HepG2 (cell line): ENCODE results near the gene RBM47. TPM values are rescaled to one million over a fixed set of nuclear protein-coding genes. Genes with fewer than 3 reads are reported as not detected.

Source experiments
- ATAC-seq: fragments of 200-7000 bp; cut with Tn5 transposase; 3 replicates; pipeline ENCODE4 v1.9.1; 2020; ENCODE audit warnings: mild to moderate bottlenecking, moderate library complexity
- BruUV-seq: library from RNA; stranded (reverse); fragments of 400-500 nt; replicated peaks from 2 replicates; lab custom pipeline; 2021; lab: Mats Ljungman, UMichigan
- CTCF ChIA-PET: fragments of 300-600 bp; formaldehyde crosslinking; extraction: SDS; loops from one replicate; lab custom pipeline; 2021; ENCODE audit warnings: low total read pairs, inconsistent platforms, low intra/inter-chr PET ratio; lab: Yijun Ruan, JAX
- POLR2A ChIA-PET: fragments of 350-600 bp; sonication (Branson Sonifier 250); formaldehyde crosslinking; loops from one replicate; lab custom pipeline; 2020; ENCODE audit warnings: antibody characterized with exemption, inconsistent platforms; lab: Yijun Ruan, JAX
- DNase-seq: peaks from one replicate; pipeline ENCODE4 v3.0.0-alpha.2; 2015; ENCODE audit warnings: low spot score
- FAIRE-seq: peaks from 3 replicates; lab custom pipeline; 2011; peaks lifted over from hg19 to GRCh38; lab: Jason Lieb, UNC
- H2AFZ ChIP-seq: one replicate; pipeline ENCODE4 v1.6.1; 2011; ENCODE audit warnings: low read length, inconsistent platforms
- H3K27ac ChIP-seq: fragments of 300-600 bp; 3 replicates; pipeline ENCODE4 v1.8.0; 2011; ENCODE audit warnings: mixed run types, mild to moderate bottlenecking, mixed read lengths, low read length, inconsistent platforms; ENCODE audit not compliant: insufficient read depth; ENCODE audit errors: extremely low read length
- H3K27me3 ChIP-seq, 2 experiments: fragments of 200-600 bp in 1 of 2; 2 replicates in 1 of 2; 3 replicates in 1 of 2; pipeline versions ENCODE4 v1.6.0 to v1.8.0; 2011; ENCODE audit warnings: low read length in 2 of 2, mild to moderate bottlenecking in 2 of 2, moderate library complexity in 2 of 2, inconsistent platforms in 1 of 2; ENCODE audit not compliant: insufficient read depth in 2 of 2, control insufficient read depth in 1 of 2
- H3K36me3 ChIP-seq, 2 experiments: fragments of 200-600 bp in 1 of 2; replicated peaks in 1 of 2; 2 replicates in 1 of 2; 3 replicates in 1 of 2; pipeline versions ENCODE4 v1.5.1 to v1.8.0; 2011; ENCODE audit warnings: low read length in 2 of 2, inconsistent platforms in 1 of 2; ENCODE audit not compliant: insufficient read depth in 2 of 2, control insufficient read depth in 1 of 2
- H3K4me1 ChIP-seq: 2 replicates; pipeline ENCODE4 v1.5.1; 2012; ENCODE audit warnings: low read length, inconsistent platforms; ENCODE audit not compliant: insufficient read depth
- H3K4me2 ChIP-seq: 2 replicates; pipeline ENCODE4 v1.6.0; 2011; ENCODE audit warnings: low read depth, low read length, inconsistent platforms
- H3K4me3 ChIP-seq, 3 experiments: fragments of 200-600 bp in 1 of 3; sonication (generic), shearing (Covaris generic) in 1 of 3; replicated peaks in 1 of 3; 2 replicates each; pipeline ENCODE4 v1.5.1; 2011 to 2016; ENCODE audit warnings: low read length in 3 of 3, inconsistent platforms in 2 of 3, low read depth in 2 of 3, mild to moderate bottlenecking in 2 of 3, control low read depth in 1 of 3, mixed read lengths in 1 of 3; ENCODE audit not compliant: insufficient read depth in 1 of 3
- H3K79me2 ChIP-seq: one replicate; pipeline ENCODE4 v1.6.1; 2011; ENCODE audit warnings: low read length, inconsistent platforms; ENCODE audit not compliant: insufficient read depth
- H3K9ac ChIP-seq: 2 replicates; pipeline ENCODE4 v1.6.0; 2011; ENCODE audit warnings: mild to moderate bottlenecking, low read depth, low read length, inconsistent platforms; ENCODE audit not compliant: insufficient read depth
- H3K9me3 ChIP-seq: 2 replicates; pipeline ENCODE4 v1.5.1; 2012; ENCODE audit warnings: mild to moderate bottlenecking, low read length
- H4K20me1 ChIP-seq: 2 replicates; pipeline ENCODE4 v1.6.0; 2011; ENCODE audit warnings: inconsistent platforms, mild to moderate bottlenecking, low read length, moderate library complexity; ENCODE audit not compliant: insufficient read depth
- MNT ChIP-seq: fragments of 450-650 bp; IDR thresholded peaks from 2 replicates; pipeline ENCODE4 v1.6.1; 2016
- ZNF616 ChIP-seq: sonication (generic); formaldehyde crosslinking; IDR thresholded peaks from 2 replicates; pipeline ENCODE4 v1.5.0; 2020; ENCODE audit warnings: low read depth, mild to moderate bottlenecking, missing genetic modification reagents
- ZNF792 ChIP-seq: IDR thresholded peaks from 2 replicates; pipeline ENCODE4 v1.6.1; 2016
- ZNF879 ChIP-seq: sonication (generic); formaldehyde crosslinking; IDR thresholded peaks from 2 replicates; pipeline ENCODE4 v1.8.1; 2023; ENCODE audit warnings: missing genetic modification reagents
- ZUFSP ChIP-seq: sonication (generic); formaldehyde crosslinking; IDR thresholded peaks from 2 replicates; pipeline ENCODE4 v1.9.0; 2021; ENCODE audit warnings: missing genetic modification reagents, mild to moderate bottlenecking, borderline replicate concordance
- WGBS: methylation state at CpG from one replicate; pipeline ENCODE4 v1.1.6; 2017; ENCODE audit warnings: low lambda C conversion rate; 5-methylcytosine and 5-hydroxymethylcytosine counted together
- in situ Hi-C: cut with HindIII; loops from 2 replicates; pipeline ENCODE4 v1.10.0; 2017; ENCODE audit warnings: low pct_unique_long_range_greater_than_20kb; ENCODE audit not compliant: extremely low pct_ligation_motif_present
- intact Hi-C: fragments of 100-400 bp; cut with micrococcal nuclease; formaldehyde crosslinking; loops from one replicate; pipeline ENCODE4 v1.10.0; 2022; ENCODE audit not compliant: unreplicated experiment
- polyA plus RNA-seq, 8 experiments: library from polyadenylated mRNA; depleted of rRNA in 3 of 8; stranded (reverse) in 7 of 8; unstranded in 1 of 8; fragments of >200 nt; fragmentation: Illumina TruSeq in 4 of 8; extraction: Trizol in 4 of 8; gene quantifications; 2 replicates each; pipeline versions ENCODE4 v1.2.1 to v1.2.3, GENCODE V29; 2011 to 2016; ENCODE audit warnings: low read depth in 4 of 8, missing spikeins in 1 of 8, mixed read lengths in 1 of 8; ENCODE audit not compliant: insufficient read depth in 1 of 8
- total RNA-seq, 5 experiments: library from RNA; depleted of rRNA; stranded (reverse); fragments of >200 nt; fragmentation: Illumina TruSeq; extraction: Trizol; gene quantifications; 2 replicates each; pipeline ENCODE4 v1.2.3, GENCODE V29; 2016; ENCODE audit warnings: low read depth in 1 of 5
- TF ChIP-seq, protein P1 (sequence below): IDR thresholded peaks from 2 replicates; pipeline ENCODE4 v1.6.1; 2016; ENCODE audit warnings: missing compliant biosample characterization, missing genetic modification reagents, borderline replicate concordance

The RBM47 gene
- total and polyA plus RNA-seq, 2 of the 13 experiments (the other 11 are each of a cell fraction or from before 2014, with no cell fraction given), result 1.2 to 2.5 TPM

DNA sequence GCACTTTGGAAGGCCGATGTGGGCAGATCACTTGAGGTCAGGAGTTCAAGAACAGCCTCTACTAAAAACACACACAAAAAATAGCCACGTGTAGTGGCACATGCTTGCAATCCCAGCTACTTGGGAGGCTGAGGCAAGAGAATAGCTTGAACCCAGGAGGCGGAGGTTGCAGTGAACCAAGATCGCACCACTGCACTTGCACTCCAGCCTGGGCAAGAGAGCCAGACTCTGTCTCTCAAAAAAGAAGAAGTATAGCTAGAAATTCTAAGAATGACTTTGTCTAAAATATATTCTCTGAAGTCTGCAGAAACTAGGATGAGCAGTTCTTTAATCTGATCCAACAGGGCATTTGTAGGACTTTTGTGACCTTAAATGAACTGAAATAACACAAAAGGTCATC is 17.4 kb downstream of the RBM47 start:
- Histone ChIP-seq H3K9me3 (no peaks in the 10 kb centered on the region), H3K4me1 (no peaks in the 10 kb centered on the region), H4K20me1 (no peaks in the 10 kb centered on the region), H3K79me2 (no peaks in the 10 kb centered on the region), H3K36me3 (no peaks in the 10 kb centered on the region)
- intact Hi-C loops, result no loop called here
- in situ Hi-C loops, result no loop called here
- BruUV-seq, result no TSS peak
- POLR2A ChIA-PET, result no interaction called here
- 47% methylated on average over 4 of the region's 4 CpGs for WGBS
- no peak for ATAC-seq
- TF ChIP-seq MNT (peak; percentile 70), ZUFSP (CRISPR knock-in tag) (no peak), ZNF879 (CRISPR knock-in tag) (no peak), ZNF616 (no peak), ZNF792 (CRISPR knock-in tag) (no peak)
- TF ChIP-seq, protein P1, sequence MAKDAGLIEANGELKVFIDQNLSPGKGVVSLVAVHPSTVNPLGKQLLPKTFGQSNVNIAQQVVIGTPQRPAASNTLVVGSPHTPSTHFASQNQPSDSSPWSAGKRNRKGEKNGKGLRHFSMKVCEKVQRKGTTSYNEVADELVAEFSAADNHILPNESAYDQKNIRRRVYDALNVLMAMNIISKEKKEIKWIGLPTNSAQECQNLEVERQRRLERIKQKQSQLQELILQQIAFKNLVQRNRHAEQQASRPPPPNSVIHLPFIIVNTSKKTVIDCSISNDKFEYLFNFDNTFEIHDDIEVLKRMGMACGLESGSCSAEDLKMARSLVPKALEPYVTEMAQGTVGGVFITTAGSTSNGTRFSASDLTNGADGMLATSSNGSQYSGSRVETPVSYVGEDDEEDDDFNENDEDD (CRISPR knock-in tag), result no peak
- TF ChIP-seq, all 625 proteins: peak for 1
- CTCF ChIA-PET, result no interaction called here
- H3K27ac ChIP-seq, result no peak overlapping the region
- H3K4me2 ChIP-seq, result no peak overlapping the region
- DNase-seq, result no peak
- no peak overlapping the region for H3K9ac ChIP-seq
- H2AFZ ChIP-seq, result no peak overlapping the region
- no peak for FAIRE-seq
- no peaks in the 10 kb centered on the region for H3K27me3 ChIP-seq
- no peak overlapping the region for H3K4me3 ChIP-seq
